ENCODE measurements around the gene NSD1.

NSD1 gene

GRCh38 chr5:177097016-177097985 is 36.3 kb upstream of the NSD1 start:
- no peak for DNase-seq

GRCh38 chr5:177098120-177098469 is 35.5 kb upstream of the NSD1 start:
- no peak for DNase-seq

- no peak for DNase-seq
Observed at GRCh38 chr5:177098470-177099141, 35.0 kb upstream of the NSD1 start.

- no peak for DNase-seq
Observed at GRCh38 chr5:177099422-177100093, 34.0 kb upstream of the NSD1 start.

- DNase-seq: no peak
Observed at GRCh38 chr5:177100714-177101121, 32.9 kb upstream of the NSD1 start.

- no peak for DNase-seq
Observed at GRCh38 chr5:177103523-177104253, 29.9 kb upstream of the NSD1 start.

GRCh38 chr5:177105691-177106476 is 27.7 kb upstream of the NSD1 start:
- no peak for DNase-seq

GRCh38 chr5:177107159-177107558 is 26.4 kb upstream of the NSD1 start:
- no peak for DNase-seq

- no peak for DNase-seq
Observed at GRCh38 chr5:177109810-177110209, 23.8 kb upstream of the NSD1 start.

GRCh38 chr5:177111720-177112394 is 21.7 kb upstream of the NSD1 start:
- DNase-seq: no peak

- DNase-seq: no peak
Observed at GRCh38 chr5:177112589-177113220, 20.9 kb upstream of the NSD1 start.

- DNase-seq: no peak
Observed at GRCh38 chr5:177113566-177114424, 19.8 kb upstream of the NSD1 start.

GRCh38 chr5:177116631-177117373 is 16.8 kb upstream of the NSD1 start:
- no peak for DNase-seq

- DNase-seq: no peak
Observed at GRCh38 chr5:177117441-177118045, 16.0 kb upstream of the NSD1 start.

- no peak for DNase-seq
Observed at GRCh38 chr5:177122566-177122965, 11.0 kb upstream of the NSD1 start.

GRCh38 chr5:177123789-177124485 is 9.6 kb upstream of the NSD1 start:
- DNase-seq: no peak

GRCh38 chr5:177124486-177124991 is 9.0 kb upstream of the NSD1 start:
- DNase-seq: no peak

GRCh38 chr5:177126771-177127170 is 6.8 kb upstream of the NSD1 start:
- no peak for DNase-seq

All from NCI-H1417 treated with DMSO at 0.1 percent for 48 hours (cell line).